Measurements from ENCODE around the gene FBXL17. TPM values are rescaled to one million over a fixed set of nuclear protein-coding genes. Genes with fewer than 3 reads are reported as not detected.

Gene FBXL17
- total RNA-seq, 1 donor from 2014 or later: 49.4 TPM

DNA sequence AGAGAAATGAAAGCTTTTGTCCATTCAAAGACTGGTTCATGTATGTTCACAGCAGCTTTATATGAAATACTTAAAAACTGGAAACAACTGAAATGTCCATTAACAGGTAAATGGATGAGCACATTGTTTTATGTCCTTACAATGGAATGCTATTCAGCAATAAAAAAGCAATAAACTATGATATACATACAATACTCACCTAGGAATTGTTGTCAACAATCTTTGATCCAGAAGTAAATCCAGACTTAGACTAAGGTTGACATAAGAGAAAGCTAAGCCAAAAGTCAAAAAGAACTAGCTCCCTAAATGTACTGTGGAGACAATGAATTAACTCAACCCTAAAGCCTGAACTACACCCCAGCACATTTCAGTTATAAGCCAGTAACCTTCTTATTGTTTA is 54.9 kb downstream of the FBXL17 start:
- Histone ChIP-seq H3K9me3 (replicated peaks) (no peaks in the 10 kb centered on the region), H3K4me1 (no peaks in the 10 kb centered on the region), H3K27me3 (ENCODE audit: low read depth) (no peaks in the 10 kb centered on the region), H3K36me3 (no peaks in the 10 kb centered on the region), H3K4me3 (no peak overlapping the region), H3K27ac (replicated peaks) (no peak overlapping the region)
- TF ChIP-seq, protein P1, sequence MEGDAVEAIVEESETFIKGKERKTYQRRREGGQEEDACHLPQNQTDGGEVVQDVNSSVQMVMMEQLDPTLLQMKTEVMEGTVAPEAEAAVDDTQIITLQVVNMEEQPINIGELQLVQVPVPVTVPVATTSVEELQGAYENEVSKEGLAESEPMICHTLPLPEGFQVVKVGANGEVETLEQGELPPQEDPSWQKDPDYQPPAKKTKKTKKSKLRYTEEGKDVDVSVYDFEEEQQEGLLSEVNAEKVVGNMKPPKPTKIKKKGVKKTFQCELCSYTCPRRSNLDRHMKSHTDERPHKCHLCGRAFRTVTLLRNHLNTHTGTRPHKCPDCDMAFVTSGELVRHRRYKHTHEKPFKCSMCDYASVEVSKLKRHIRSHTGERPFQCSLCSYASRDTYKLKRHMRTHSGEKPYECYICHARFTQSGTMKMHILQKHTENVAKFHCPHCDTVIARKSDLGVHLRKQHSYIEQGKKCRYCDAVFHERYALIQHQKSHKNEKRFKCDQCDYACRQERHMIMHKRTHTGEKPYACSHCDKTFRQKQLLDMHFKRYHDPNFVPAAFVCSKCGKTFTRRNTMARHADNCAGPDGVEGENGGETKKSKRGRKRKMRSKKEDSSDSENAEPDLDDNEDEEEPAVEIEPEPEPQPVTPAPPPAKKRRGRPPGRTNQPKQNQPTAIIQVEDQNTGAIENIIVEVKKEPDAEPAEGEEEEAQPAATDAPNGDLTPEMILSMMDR (IDR thresholded peaks at IDR 0.05; ENCODE audit: borderline replicate concordance): no peak
- intact Hi-C loops (cut with micrococcal nuclease): no loop called here
- DNase-seq: no peak

DNA sequence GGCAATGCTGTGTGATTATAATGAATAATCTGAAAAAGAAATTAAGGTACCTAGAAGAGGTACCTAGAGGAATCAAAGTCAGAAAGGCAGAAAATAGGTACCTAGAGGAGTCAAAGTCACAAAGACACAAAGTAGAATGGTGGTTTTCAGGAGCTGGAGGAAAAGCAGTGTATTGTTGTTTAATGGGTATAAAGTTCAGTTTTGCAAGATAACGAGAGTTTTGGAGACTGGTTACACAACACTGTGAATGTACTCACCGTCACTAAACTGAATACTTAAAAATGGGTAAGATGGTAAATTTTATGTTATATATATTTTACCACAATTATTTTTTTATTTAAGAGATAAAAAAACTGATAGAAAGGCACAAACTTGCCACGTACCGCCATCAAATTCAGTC is 57.0 kb downstream of the FBXL17 start:
- Histone ChIP-seq H3K4me3 (no peak overlapping the region), H3K4me1 (peaks cover 4% of the 10 kb centered on the region), H3K36me3 (no peaks in the 10 kb centered on the region), H3K9me3 (replicated peaks) (no peaks in the 10 kb centered on the region), H3K27me3 (ENCODE audit: low read depth) (no peaks in the 10 kb centered on the region), H3K27ac (replicated peaks) (no peak overlapping the region)
- no peak for DNase-seq
- intact Hi-C loops (cut with micrococcal nuclease): no loop called here
- TF ChIP-seq, protein P1 (IDR thresholded peaks at IDR 0.05; ENCODE audit: borderline replicate concordance): no peak

DNA sequence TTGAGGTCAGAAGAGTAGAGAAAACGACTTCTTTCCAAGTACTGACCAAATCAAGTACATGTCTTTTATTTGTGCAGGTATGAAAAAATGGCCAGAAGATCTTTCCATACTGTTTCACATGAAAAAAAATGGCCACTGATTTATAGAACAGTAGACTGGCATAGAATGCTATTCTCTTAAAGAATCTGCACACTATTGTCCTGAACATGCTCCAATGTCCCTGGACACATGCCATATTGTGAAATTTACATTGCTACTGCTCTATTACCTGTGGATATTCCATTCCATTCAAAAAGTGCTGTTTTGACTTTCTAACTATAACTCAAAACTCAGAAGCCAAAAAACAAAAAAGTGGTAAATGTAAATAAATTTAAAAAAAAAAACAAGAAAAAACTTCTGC is 60.6 kb downstream of the FBXL17 start:
- Histone ChIP-seq H3K27ac (replicated peaks) (no peak overlapping the region), H3K4me3 (no peak overlapping the region), H3K27me3 (ENCODE audit: low read depth) (no peaks in the 10 kb centered on the region), H3K36me3 (no peaks in the 10 kb centered on the region), H3K9me3 (replicated peaks) (no peaks in the 10 kb centered on the region), H3K4me1 (peaks cover 12% of the 10 kb centered on the region)
- intact Hi-C loops (cut with micrococcal nuclease): no loop called here
- TF ChIP-seq, protein P1 (IDR thresholded peaks at IDR 0.05; ENCODE audit: borderline replicate concordance): no peak
- no peak for DNase-seq

DNA sequence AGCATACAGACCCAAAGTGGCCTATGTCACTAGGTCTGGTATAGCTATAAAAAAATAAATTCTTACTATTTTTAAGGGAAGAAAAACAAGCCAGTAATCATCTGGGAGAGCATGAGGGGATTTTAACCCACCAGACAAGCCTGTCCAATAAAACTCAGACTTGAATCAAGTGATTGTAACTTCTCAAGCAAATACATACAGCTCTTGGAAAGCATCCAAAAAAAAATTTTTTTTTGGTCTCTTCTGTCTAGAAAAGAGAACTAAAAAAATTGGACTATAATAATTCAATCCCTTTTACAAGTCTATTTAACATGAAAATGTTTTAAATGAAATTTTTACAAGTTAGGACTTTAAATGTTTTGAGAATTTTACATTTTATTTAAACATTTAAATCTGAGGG is 61.7 kb downstream of the FBXL17 start:
- no peaks in the 10 kb centered on the region for H3K9me3 ChIP-seq (replicated peaks)
- H3K27me3 ChIP-seq (ENCODE audit: low read depth): no peaks in the 10 kb centered on the region
- no peak overlapping the region for H3K27ac ChIP-seq (replicated peaks)
- H3K36me3 ChIP-seq: no peaks in the 10 kb centered on the region
- no peak overlapping the region for H3K4me3 ChIP-seq
- TF ChIP-seq, protein P1 (IDR thresholded peaks at IDR 0.05; ENCODE audit: borderline replicate concordance): no peak
- peaks cover 22% of the 10 kb centered on the region for H3K4me1 ChIP-seq
- no peak for DNase-seq
- intact Hi-C loops (cut with micrococcal nuclease): no loop called here

DNA sequence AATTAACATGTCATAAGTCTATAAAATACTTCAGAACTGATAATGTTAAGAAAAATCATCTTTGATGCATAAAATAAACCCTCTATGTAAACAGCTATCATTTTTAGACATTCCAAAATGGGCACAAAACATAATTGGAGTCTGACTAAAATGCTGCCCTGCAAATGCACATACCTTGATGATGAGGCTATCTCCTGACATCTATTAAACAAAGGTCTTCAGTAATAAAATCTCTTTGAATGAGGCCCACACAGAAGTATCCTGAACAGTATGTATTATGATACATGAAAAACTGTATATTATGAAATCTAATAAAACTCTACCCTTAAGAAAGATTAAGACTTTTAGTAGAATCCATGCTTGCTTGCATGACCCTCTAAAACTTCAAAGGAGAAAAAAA is 66.1 kb downstream of the FBXL17 start:
- DNase-seq: no peak
- Histone ChIP-seq H3K27ac (replicated peaks) (no peak overlapping the region), H3K4me1 (peaks cover 34% of the 10 kb centered on the region), H3K36me3 (no peaks in the 10 kb centered on the region), H3K27me3 (ENCODE audit: low read depth) (no peaks in the 10 kb centered on the region), H3K9me3 (replicated peaks) (no peaks in the 10 kb centered on the region), H3K4me3 (no peak overlapping the region)
- TF ChIP-seq, protein P1 (IDR thresholded peaks at IDR 0.05; ENCODE audit: borderline replicate concordance): no peak
- intact Hi-C loops (cut with micrococcal nuclease): no loop called here

DNA sequence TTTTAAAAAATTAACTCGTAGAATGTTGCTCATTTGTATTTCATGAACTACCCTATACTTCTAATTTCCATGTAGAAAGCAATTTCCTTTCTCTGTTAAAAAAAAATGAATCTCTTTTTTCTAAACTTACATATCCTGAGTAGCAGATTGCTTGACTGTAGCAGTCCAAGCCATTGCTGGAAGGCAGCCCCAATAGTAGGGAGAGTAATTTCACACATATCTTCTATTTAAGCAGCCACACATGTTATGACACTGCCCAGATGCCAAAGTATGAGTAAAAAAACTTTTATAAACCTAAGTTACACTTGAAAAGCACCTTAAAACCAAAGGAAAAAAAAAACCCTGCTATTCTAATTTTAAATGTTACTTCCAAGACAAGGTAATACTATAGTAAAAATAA is 69.6 kb downstream of the FBXL17 start:
- no peak overlapping the region for H3K4me3 ChIP-seq
- no peaks in the 10 kb centered on the region for H3K9me3 ChIP-seq (replicated peaks)
- H3K4me1 ChIP-seq: peaks cover 30% of the 10 kb centered on the region
- no peak for DNase-seq
- no peak overlapping the region for H3K27ac ChIP-seq (replicated peaks)
- TF ChIP-seq, protein P1 (IDR thresholded peaks at IDR 0.05; ENCODE audit: borderline replicate concordance): no peak
- intact Hi-C loops (cut with micrococcal nuclease): no loop called here
- no peaks in the 10 kb centered on the region for H3K27me3 ChIP-seq (ENCODE audit: low read depth)
- no peaks in the 10 kb centered on the region for H3K36me3 ChIP-seq

Measured in left ventricle myocardium inferior (tissue), 1 donor.